Upper lobe of right lung (tissue), 1 donor: ENCODE data around the gene RBM15B. TPM values are rescaled to one million over a fixed set of nuclear protein-coding genes. Genes with fewer than 3 reads are reported as not detected.

Experiments used
- ATAC-seq: fragments of 200-7000 bp; cut with Tn5 transposase; one replicate; pipeline ENCODE4 v1.9.1; 2020; ENCODE audit warnings: mild to moderate bottlenecking, moderate library complexity
- DNase-seq: peaks from one replicate; pipeline ENCODE4 v3.0.0-alpha.2; 2020
- H3K27ac ChIP-seq: fragments of 200-600 bp; one replicate; pipeline ENCODE4 v1.8.0; 2022
- H3K27me3 ChIP-seq: fragments of 200-600 bp; one replicate; pipeline ENCODE4 v1.8.0; 2022; ENCODE audit warnings: mild to moderate bottlenecking
- H3K36me3 ChIP-seq: fragments of 200-600 bp; one replicate; pipeline ENCODE4 v1.8.0; 2022
- H3K4me1 ChIP-seq: fragments of 200-600 bp; one replicate; pipeline ENCODE4 v1.8.0; 2022
- H3K4me3 ChIP-seq: fragments of 200-600 bp; one replicate; pipeline ENCODE4 v1.8.0; 2022; ENCODE audit warnings: mild to moderate bottlenecking
- H3K9me3 ChIP-seq: fragments of 200-600 bp; one replicate; pipeline ENCODE4 v1.8.0; 2022
- CTCF ChIP-seq: fragments of 200-600 bp; IDR thresholded peaks from one replicate; pipeline ENCODE4 v1.8.0; 2022; ENCODE audit warnings: antibody characterized with exemption
- intact Hi-C: fragments of 100-400 bp; cut with DNase I; formaldehyde crosslinking; loops from one replicate; pipeline ENCODE4 v1.11.0; 2022
- total RNA-seq: library from RNA; stranded (reverse); fragmentation: NEBNext Ultra II Directional; extraction: Animal tissue kit (Norgen Biotek cat#: 25700); gene quantifications from one replicate; pipeline ENCODE4 v1.2.1, GENCODE V29; 2021
- donor health status: DM: no; HTN: yes; CAD: no; lungs with severe emphysema.

Gene RBM15B
- total RNA-seq, 1 donor from 2014 or later = 26.4 TPM

- no peak for TF ChIP-seq CTCF
- DNase-seq = no peak
- intact Hi-C loops = no loop called here
These were observed 11.8 kb upstream of the RBM15B start for GRCh38 chr3:51379301-51379700.

GRCh38 chr3:51379746-51380455 is 11.2 kb upstream of the RBM15B start:
- Histone ChIP-seq H3K27ac (no peak overlapping the region), H3K36me3 (no peaks in the 10 kb centered on the region), H3K4me3 (no peak overlapping the region), H3K4me1 (peaks cover 7% of the 10 kb centered on the region), H3K27me3 (no peaks in the 10 kb centered on the region), H3K9me3 (no peaks in the 10 kb centered on the region)
- intact Hi-C loops = no loop called here
- DNase-seq (no peak), ATAC-seq (no peak)
- no peak for TF ChIP-seq CTCF

More at GRCh38 chr3:51379301-51379700, 11.8 kb upstream of the RBM15B start:
- H3K27me3 ChIP-seq = no peaks in the 10 kb centered on the region
- no peak for ATAC-seq
- no peaks in the 10 kb centered on the region for H3K9me3 ChIP-seq
- H3K4me3 ChIP-seq = no peak overlapping the region
- H3K27ac ChIP-seq = no peak overlapping the region
- H3K36me3 ChIP-seq = no peaks in the 10 kb centered on the region
- H3K4me1 ChIP-seq = peaks cover 7% of the 10 kb centered on the region

- DNase-seq = no peak
- no peak for TF ChIP-seq CTCF
- Histone ChIP-seq H3K4me1 (peaks cover 8% of the 10 kb centered on the region), H3K4me3 (no peak overlapping the region), H3K27ac (no peak overlapping the region), H3K9me3 (no peaks in the 10 kb centered on the region), H3K27me3 (no peaks in the 10 kb centered on the region), H3K36me3 (no peaks in the 10 kb centered on the region)
- intact Hi-C loops = no loop called here
- ATAC-seq = no peak
These were observed 10.3 kb upstream of the RBM15B start for GRCh38 chr3:51380601-51381332.

- TF ChIP-seq CTCF = no peak
These were observed 9.8 kb upstream of the RBM15B start for GRCh38 chr3:51381333-51381705.

GRCh38 chr3:51382076-51382745 is 8.9 kb upstream of the RBM15B start:
- H3K9me3 ChIP-seq = no peaks in the 10 kb centered on the region
- ATAC-seq (no peak), DNase-seq (no peak)
- H3K27me3 ChIP-seq = no peaks in the 10 kb centered on the region
- intact Hi-C loops = no loop called here
- no peak for TF ChIP-seq CTCF
- no peak overlapping the region for H3K27ac ChIP-seq
- no peaks in the 10 kb centered on the region for H3K36me3 ChIP-seq
- no peak overlapping the region for H3K4me3 ChIP-seq
- H3K4me1 ChIP-seq = peaks cover 22% of the 10 kb centered on the region

More at GRCh38 chr3:51381333-51381705, 9.8 kb upstream of the RBM15B start:
- intact Hi-C loops = no loop called here
- Histone ChIP-seq H3K9me3 (no peaks in the 10 kb centered on the region), H3K4me1 (peaks cover 13% of the 10 kb centered on the region), H3K27me3 (no peaks in the 10 kb centered on the region), H3K27ac (no peak overlapping the region), H3K4me3 (no peak overlapping the region), H3K36me3 (no peaks in the 10 kb centered on the region)
- DNase-seq (no peak), ATAC-seq (no peak)
